ENCODE measurements around the gene GALNT12.
A peak's percentile ranks its signal among the peaks of the same experiment; 100 is the strongest.

GALNT12 gene

GRCh38 chr9:98848450-98849149, 41.1 kb downstream of the GALNT12 start:
- TF ChIP-seq CTCF (IDR thresholded peaks at IDR 0.05; ENCODE audit: insufficient read depth, low read length, missing control alignments) = peak; percentile 91
- peak; percentile 23 for DNase-seq (ENCODE audit: low read depth, low spot score)
- ChIA-PET POLR2A (no interaction called here), CTCF (interaction anchor here (0.6 to 13.0 kb wide), 45 partner anchors 9 to 533 kb away, joined by 3 to 245 read pairs (median 4); partner anchors contain the start of gene GALNT12)
- H3K4me3 ChIP-seq (ENCODE audit: low read depth, low read length) = peak overlapping the region; percentile 31

GRCh38 chr9:98849563-98849962, 42.1 kb downstream of the GALNT12 start:
- ChIA-PET CTCF (interaction anchor here (0.6 to 13.0 kb wide), 25 partner anchors 8 to 331 kb away, joined by 3 to 245 read pairs (median 4); partner anchors contain the start of gene GALNT12), POLR2A (no interaction called here)
- no peak for TF ChIP-seq CTCF (IDR thresholded peaks at IDR 0.05; ENCODE audit: insufficient read depth, low read length, missing control alignments)
- DNase-seq (ENCODE audit: low read depth, low spot score) = no peak
- H3K4me3 ChIP-seq (ENCODE audit: low read depth, low read length) = no peak overlapping the region

- no peak overlapping the region for H3K4me3 ChIP-seq (ENCODE audit: low read depth, low read length)
- CTCF ChIA-PET = interaction anchor here (1.1 to 13.0 kb wide), 6 partner anchors 10 to 312 kb away, joined by 3 to 245 read pairs (median 3); no protein-coding TSS in a partner anchor
- DNase-seq (ENCODE audit: low read depth, low spot score) = no peak
- TF ChIP-seq CTCF (IDR thresholded peaks at IDR 0.05; ENCODE audit: insufficient read depth, low read length, missing control alignments) = no peak
- POLR2A ChIA-PET = no interaction called here
These were observed 43.6 kb downstream of the GALNT12 start for GRCh38 chr9:98850851-98851729.

GRCh38 chr9:98851730-98852459, 44.4 kb downstream of the GALNT12 start:
- DNase-seq (ENCODE audit: low read depth, low spot score) = no peak
- no peak overlapping the region for H3K4me3 ChIP-seq (ENCODE audit: low read depth, low read length)
- POLR2A ChIA-PET = no interaction called here
- CTCF ChIA-PET = interaction anchor here (0.7 to 13.0 kb wide), 8 partner anchors 9 to 311 kb away, joined by 3 to 245 read pairs (median 3); partner anchors contain the start of gene GALNT12
- TF ChIP-seq CTCF (IDR thresholded peaks at IDR 0.05; ENCODE audit: insufficient read depth, low read length, missing control alignments) = no peak

- H3K4me3 ChIP-seq (ENCODE audit: low read depth, low read length) = no peak overlapping the region
- no peak for TF ChIP-seq CTCF (IDR thresholded peaks at IDR 0.05; ENCODE audit: insufficient read depth, low read length, missing control alignments)
- ChIA-PET POLR2A (no interaction called here), CTCF (interaction anchor here (0.7 to 13.0 kb wide), 7 partner anchors 8 to 290 kb away, joined by 3 to 245 read pairs (median 3); partner anchors contain the start of gene GALNT12)
- DNase-seq (ENCODE audit: low read depth, low spot score) = no peak
These were observed 44.9 kb downstream of the GALNT12 start for GRCh38 chr9:98852460-98852734.

Data from AG04449 (cell line).